HG03064 (cell line): Measurements from ENCODE around the gene CACNA1C.
"Not testable (repeated sequence)": the region's sequence is repeated elsewhere in the genome, so short reads cannot be mapped to it uniquely, and the experiment has no call there.

Experiments
- ATAC-seq: cut with Tn5 transposase; IDR thresholded peaks from one replicate; pipeline ENCODE4 v1.9.1; 2021; ENCODE audit warnings: low read depth; ENCODE audit not compliant: unreplicated experiment

Gene CACNA1C

GRCh38 chr12:2110127-2110526 is 57.3 kb downstream of the CACNA1C start:
- ATAC-seq, result no peak

- ATAC-seq, result no peak
Observed at GRCh38 chr12:2110849-2111566, 58.2 kb downstream of the CACNA1C start.

GRCh38 chr12:2111826-2112225 is 59.0 kb downstream of the CACNA1C start:
- ATAC-seq, result no peak

GRCh38 chr12:2112401-2112800 is 59.6 kb downstream of the CACNA1C start:
- ATAC-seq, result no peak

- no peak for ATAC-seq
Observed at GRCh38 chr12:2113119-2113912, 60.5 kb downstream of the CACNA1C start.

- ATAC-seq, result no peak
Observed at GRCh38 chr12:2114071-2114470, 61.3 kb downstream of the CACNA1C start.

GRCh38 chr12:2115101-2115845 is 62.5 kb downstream of the CACNA1C start:
- no peak for ATAC-seq

- ATAC-seq, result no peak
Observed at GRCh38 chr12:2117541-2117940, 64.8 kb downstream of the CACNA1C start.

GRCh38 chr12:2118061-2118460 is 65.3 kb downstream of the CACNA1C start:
- ATAC-seq, result no peak

- no peak for ATAC-seq
Observed at GRCh38 chr12:2118481-2119255, 65.9 kb downstream of the CACNA1C start.

- ATAC-seq, result no peak
Observed at GRCh38 chr12:2119266-2119665, 66.5 kb downstream of the CACNA1C start.

GRCh38 chr12:2120982-2121758 is 68.4 kb downstream of the CACNA1C start:
- ATAC-seq, result no peak

- no peak for ATAC-seq
Observed at GRCh38 chr12:2124466-2125023, 71.8 kb downstream of the CACNA1C start.

- ATAC-seq, result no peak
Observed at GRCh38 chr12:2125651-2126522, 73.1 kb downstream of the CACNA1C start.

- ATAC-seq, result no peak
Observed at GRCh38 chr12:2126676-2127406, 74.1 kb downstream of the CACNA1C start.

GRCh38 chr12:2129076-2129475 is 76.3 kb downstream of the CACNA1C start:
- ATAC-seq, result no peak

GRCh38 chr12:2135661-2136418 is 83.1 kb downstream of the CACNA1C start:
- ATAC-seq, result not testable (repeated sequence)
